Psoas muscle (tissue), 8 donors: ENCODE measurements around the gene KRTAP4-12. TPM values are rescaled to one million over a fixed set of nuclear protein-coding genes. Genes with fewer than 3 reads are reported as not detected.
"Not testable (repeated sequence)": the region's sequence is repeated elsewhere in the genome, so short reads cannot be mapped to it uniquely, and the experiment has no call there.

Experiments
- ATAC-seq, 4 donors: fragments of 200-7000 bp; cut with Tn5 transposase; one replicate each; pipeline ENCODE4 v1.9.1; 2020; ENCODE audit warnings: moderate library complexity in 3 of 4, mild to moderate bottlenecking in 2 of 4
- DNase-seq, 2 donors: peaks; one replicate each; pipeline ENCODE4 v3.0.0-alpha.2; 2020
- H3K27ac ChIP-seq: fragments of 200-600 bp; one replicate; pipeline ENCODE4 v1.8.0; 2022
- H3K27me3 ChIP-seq, 3 donors: fragments of 200-600 bp in 1 of 3; one replicate each; pipeline versions ENCODE4 v1.6.1 to v1.8.0; 2013 to 2022; ENCODE audit warnings: low read length in 2 of 3, mild to moderate bottlenecking in 2 of 3, moderate library complexity in 1 of 3; ENCODE audit not compliant: insufficient read depth in 3 of 3
- H3K36me3 ChIP-seq, 2 donors: fragments of 200-600 bp in 1 of 2; one replicate each; pipeline versions ENCODE4 v1.6.1 to v1.8.0; 2013 to 2022; ENCODE audit warnings: low read depth in 1 of 2, mild to moderate bottlenecking in 1 of 2, moderate library complexity in 1 of 2; ENCODE audit not compliant: insufficient read depth in 1 of 2
- H3K4me1 ChIP-seq: fragments of 200-600 bp; one replicate; pipeline ENCODE4 v1.8.0; 2022
- H3K4me3 ChIP-seq: fragments of 200-600 bp; one replicate; pipeline ENCODE4 v1.8.0; 2022; ENCODE audit warnings: mild to moderate bottlenecking
- H3K9me3 ChIP-seq: fragments of 200-600 bp; one replicate; pipeline ENCODE4 v1.8.0; 2022
- WGBS, 3 donors: extraction: QIAGEN DNeasy Blood & Tissue Kit; methylation state at CpG; one replicate each; pipeline versions ENCODE4 v1.1.6 to v1.1.7; 2013; 5-methylcytosine and 5-hydroxymethylcytosine counted together
- intact Hi-C, 2 donors: fragments of 100-400 bp; cut with DNase I; formaldehyde crosslinking; loops; one replicate each; pipeline versions ENCODE4 v1.11.0 to v1.14.2; 2022
- polyA plus RNA-seq, 3 donors: library from polyadenylated mRNA; stranded (reverse); fragments of 200-250 nt; gene quantifications; one replicate each; pipeline ENCODE4 v1.2.3, GENCODE V29; 2013
- total RNA-seq, 4 donors: library from RNA; stranded (reverse); fragmentation: NEBNext Ultra II Directional in 2 of 4; extraction: Animal tissue kit (Norgen Biotek cat#: 25700) in 2 of 4; gene quantifications; one replicate each; pipeline versions ENCODE4 v1.2.1 to v1.2.4, GENCODE V29; 2021 to 2023
- TF ChIP-seq, protein P1 (sequence below): fragments of 200-600 bp; IDR thresholded peaks from one replicate; pipeline ENCODE4 v1.8.0; 2022; ENCODE audit warnings: antibody characterized with exemption
- donor health status: healthy with polysubstance abuse.
- donor health status: DM: no; HTN: no; CAD: no; lungs with moderate emphysema.
- donor health status: Bipolar disorder and iron deficiency.
- donor health status: healthy.
- donor health status: DM: yes; HTN: yes; CAD: no.
- donor health status: DM: no; HTN: no; CAD: no.
- donor health status: DM: no; HTN: no; CAD: no.
- donor health status: DM: yes; HTN: yes; CAD: no.

Gene KRTAP4-12
- total and polyA plus RNA-seq, 7 donors: not detected

DNA sequence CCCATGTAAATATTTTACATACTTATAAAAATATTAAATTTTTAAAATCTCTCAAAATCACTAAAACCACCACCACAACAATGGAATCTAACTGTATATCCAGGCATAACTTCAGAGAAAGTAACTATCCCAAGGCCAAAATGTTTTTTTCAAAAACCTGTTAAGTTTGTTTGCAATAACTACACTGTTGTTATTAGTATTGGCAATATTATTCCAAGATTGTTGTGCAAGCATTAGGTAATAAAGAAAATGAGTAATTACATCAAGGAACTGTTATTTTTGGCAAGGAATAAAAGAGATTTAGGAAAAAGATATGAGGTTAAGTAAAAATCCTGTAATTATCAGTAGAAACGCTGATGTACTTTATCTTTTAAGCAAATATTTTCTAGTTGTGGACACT lies 3.4 kb upstream of the KRTAP4-12 start:
- WGBS, 3 donors: 79 to 83% (median 83%) methylated on average over 1 of the region's 1 CpG
- TF ChIP-seq, protein P1, sequence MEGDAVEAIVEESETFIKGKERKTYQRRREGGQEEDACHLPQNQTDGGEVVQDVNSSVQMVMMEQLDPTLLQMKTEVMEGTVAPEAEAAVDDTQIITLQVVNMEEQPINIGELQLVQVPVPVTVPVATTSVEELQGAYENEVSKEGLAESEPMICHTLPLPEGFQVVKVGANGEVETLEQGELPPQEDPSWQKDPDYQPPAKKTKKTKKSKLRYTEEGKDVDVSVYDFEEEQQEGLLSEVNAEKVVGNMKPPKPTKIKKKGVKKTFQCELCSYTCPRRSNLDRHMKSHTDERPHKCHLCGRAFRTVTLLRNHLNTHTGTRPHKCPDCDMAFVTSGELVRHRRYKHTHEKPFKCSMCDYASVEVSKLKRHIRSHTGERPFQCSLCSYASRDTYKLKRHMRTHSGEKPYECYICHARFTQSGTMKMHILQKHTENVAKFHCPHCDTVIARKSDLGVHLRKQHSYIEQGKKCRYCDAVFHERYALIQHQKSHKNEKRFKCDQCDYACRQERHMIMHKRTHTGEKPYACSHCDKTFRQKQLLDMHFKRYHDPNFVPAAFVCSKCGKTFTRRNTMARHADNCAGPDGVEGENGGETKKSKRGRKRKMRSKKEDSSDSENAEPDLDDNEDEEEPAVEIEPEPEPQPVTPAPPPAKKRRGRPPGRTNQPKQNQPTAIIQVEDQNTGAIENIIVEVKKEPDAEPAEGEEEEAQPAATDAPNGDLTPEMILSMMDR: no peak

DNA sequence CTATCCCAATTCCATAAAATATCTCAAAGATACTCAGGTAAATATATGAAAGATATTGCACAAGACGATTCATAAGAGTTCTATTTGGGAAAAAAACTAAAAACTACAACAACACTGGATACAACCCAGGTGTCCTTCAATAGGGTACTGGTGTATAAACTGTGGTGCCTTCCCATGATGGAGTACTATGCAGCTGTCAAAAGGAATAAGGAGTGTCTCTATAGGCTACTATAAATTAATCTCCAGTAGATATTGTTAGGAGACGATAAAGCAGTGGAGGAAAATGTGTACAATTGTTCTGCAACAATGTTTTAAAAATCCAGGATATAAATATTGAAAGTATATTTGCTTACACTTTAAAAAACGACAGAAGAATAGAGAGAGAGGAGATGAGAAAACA lies 2.4 kb upstream of the KRTAP4-12 start:
- 85 to 93% (median 88%) methylated on average over 3 of the region's 3 CpGs for WGBS, 3 donors
- ATAC-seq: no peak
- H3K36me3 ChIP-seq: no peaks in the 10 kb centered on the region
- no peak for DNase-seq
- intact Hi-C loops: no loop called here
- no peak overlapping the region for H3K4me3 ChIP-seq
- TF ChIP-seq, protein P1: no peak
- peaks cover 0 to 6% (median 2%) of the 10 kb centered on the region in 3 donors for H3K27me3 ChIP-seq
- H3K27ac ChIP-seq: no peak overlapping the region
- peaks cover 7% of the 10 kb centered on the region for H3K9me3 ChIP-seq
- no peaks in the 10 kb centered on the region for H3K4me1 ChIP-seq

More for the DNA sequence above, 3.4 kb upstream of the KRTAP4-12 start:
- Histone ChIP-seq H3K36me3 (no peaks in the 10 kb centered on the region), H3K4me3 (no peak overlapping the region), H3K4me1 (no peaks in the 10 kb centered on the region), H3K27me3 (peaks cover 0 to 6% (median 2%) of the 10 kb centered on the region in 3 donors), H3K27ac (no peak overlapping the region), H3K9me3 (peaks cover 7% of the 10 kb centered on the region)
- intact Hi-C loops: no loop called here
- DNase-seq: no peak
- no peak for ATAC-seq

DNA sequence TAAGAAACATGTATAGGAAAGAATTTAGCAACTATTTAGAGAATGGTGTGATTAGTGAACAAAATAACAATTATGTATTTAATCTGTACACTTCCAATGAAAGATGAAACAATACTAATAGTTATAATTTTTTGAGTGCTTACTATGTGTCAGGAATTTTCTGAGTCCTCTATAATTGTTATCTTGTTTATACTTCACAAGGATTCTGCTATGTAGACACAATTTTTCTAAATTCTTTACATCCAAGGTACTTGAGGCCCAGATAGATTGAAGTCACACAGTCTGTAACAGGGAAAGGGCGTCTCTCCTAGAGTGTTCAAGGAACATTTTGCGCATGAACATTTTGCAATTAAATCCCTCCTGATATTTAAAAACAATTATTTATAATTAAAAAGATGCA lies 1.1 kb upstream of the KRTAP4-12 start:
- ATAC-seq (no peak), DNase-seq (no peak)
- no peaks in the 10 kb centered on the region for H3K36me3 ChIP-seq
- 69 to 96% (median 94%) methylated on average over 2 of the region's 2 CpGs for WGBS, 3 donors
- H3K4me3 ChIP-seq: no peak overlapping the region
- no peak overlapping the region for H3K27ac ChIP-seq
- H3K9me3 ChIP-seq: peaks cover 7% of the 10 kb centered on the region
- peaks cover 0 to 6% (median 0%) of the 10 kb centered on the region in 3 donors for H3K27me3 ChIP-seq
- TF ChIP-seq, protein P1: no peak
- H3K4me1 ChIP-seq: no peaks in the 10 kb centered on the region
- intact Hi-C loops: no loop called here

DNA sequence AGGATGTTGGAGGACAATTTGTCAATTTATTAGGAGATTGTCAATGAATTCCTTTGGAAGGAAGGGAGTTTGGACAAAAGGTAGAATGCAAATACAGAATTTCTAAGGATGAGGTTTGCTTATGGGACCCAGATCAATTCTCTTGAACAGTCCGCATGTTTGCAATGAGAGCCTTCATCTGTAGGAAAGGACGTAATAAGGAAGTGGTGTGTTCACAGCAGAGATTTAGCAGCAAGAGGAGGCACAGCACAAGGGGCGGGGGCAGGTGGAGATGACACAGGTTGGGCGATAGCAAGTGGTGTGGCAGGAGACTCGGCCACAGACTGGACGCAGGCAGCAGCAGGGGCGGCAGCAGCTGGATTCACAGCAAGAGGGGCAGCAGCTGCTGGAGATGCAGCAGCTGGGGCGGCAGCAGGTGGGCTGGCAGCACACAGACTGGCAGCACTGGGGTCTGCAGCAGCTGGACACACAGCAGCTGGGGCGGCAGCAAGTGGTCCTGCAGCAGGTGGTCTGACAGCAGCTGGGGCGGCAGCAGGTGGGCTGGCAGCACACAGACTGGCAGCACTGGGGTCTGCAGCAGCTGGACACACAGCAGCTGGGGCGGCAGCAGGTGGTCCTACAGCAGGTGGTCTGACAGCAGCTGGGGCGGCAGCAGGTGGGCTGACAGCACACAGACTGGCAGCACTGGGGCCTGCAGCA lies 541 bp downstream of the KRTAP4-12 start:
- intact Hi-C loops, DNase-seq, H3K27me3 ChIP-seq, H3K36me3 ChIP-seq, ATAC-seq, H3K4me3 ChIP-seq, H3K4me1 ChIP-seq, H3K27ac ChIP-seq, H3K9me3 ChIP-seq: not testable (repeated sequence)
- 75 to 89% (median 88%) methylated on average over 10 to 12 of the region's 12 CpGs for WGBS, 3 donors

DNA sequence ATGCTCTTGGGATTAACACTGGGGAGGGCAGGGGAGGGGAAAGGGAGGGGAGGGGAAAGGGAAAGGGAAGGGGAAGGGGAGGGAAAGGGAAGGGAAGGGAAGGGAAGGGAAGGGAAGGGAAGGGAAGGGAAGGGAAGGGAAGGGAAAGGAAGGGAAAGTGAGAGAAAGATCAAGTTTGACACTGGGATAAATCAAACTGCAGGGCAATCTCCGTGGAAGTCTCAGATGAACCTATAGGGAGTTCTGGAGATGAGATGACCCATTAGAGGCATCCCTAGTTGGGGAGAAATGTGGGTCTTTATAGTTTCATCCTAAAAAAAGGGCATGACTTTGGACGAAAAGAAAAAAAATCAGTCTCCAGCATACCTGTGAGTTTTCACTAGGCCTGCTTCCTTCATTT lies 2.2 kb downstream of the KRTAP4-12 start:
- H3K9me3 ChIP-seq: no peaks in the 10 kb centered on the region
- H3K27me3 ChIP-seq: peaks cover 0 to 9% (median 0%) of the 10 kb centered on the region in 3 donors
- TF ChIP-seq, protein P1: no peak
- H3K4me1 ChIP-seq: no peaks in the 10 kb centered on the region
- DNase-seq (no peak), ATAC-seq (no peak)
- no peak overlapping the region for H3K4me3 ChIP-seq
- 78 to 92% (median 87%) methylated on average over 2 of the region's 2 CpGs for WGBS, 3 donors
- H3K27ac ChIP-seq: no peak overlapping the region
- intact Hi-C loops: no loop called here
- H3K36me3 ChIP-seq: no peaks in the 10 kb centered on the region

DNA sequence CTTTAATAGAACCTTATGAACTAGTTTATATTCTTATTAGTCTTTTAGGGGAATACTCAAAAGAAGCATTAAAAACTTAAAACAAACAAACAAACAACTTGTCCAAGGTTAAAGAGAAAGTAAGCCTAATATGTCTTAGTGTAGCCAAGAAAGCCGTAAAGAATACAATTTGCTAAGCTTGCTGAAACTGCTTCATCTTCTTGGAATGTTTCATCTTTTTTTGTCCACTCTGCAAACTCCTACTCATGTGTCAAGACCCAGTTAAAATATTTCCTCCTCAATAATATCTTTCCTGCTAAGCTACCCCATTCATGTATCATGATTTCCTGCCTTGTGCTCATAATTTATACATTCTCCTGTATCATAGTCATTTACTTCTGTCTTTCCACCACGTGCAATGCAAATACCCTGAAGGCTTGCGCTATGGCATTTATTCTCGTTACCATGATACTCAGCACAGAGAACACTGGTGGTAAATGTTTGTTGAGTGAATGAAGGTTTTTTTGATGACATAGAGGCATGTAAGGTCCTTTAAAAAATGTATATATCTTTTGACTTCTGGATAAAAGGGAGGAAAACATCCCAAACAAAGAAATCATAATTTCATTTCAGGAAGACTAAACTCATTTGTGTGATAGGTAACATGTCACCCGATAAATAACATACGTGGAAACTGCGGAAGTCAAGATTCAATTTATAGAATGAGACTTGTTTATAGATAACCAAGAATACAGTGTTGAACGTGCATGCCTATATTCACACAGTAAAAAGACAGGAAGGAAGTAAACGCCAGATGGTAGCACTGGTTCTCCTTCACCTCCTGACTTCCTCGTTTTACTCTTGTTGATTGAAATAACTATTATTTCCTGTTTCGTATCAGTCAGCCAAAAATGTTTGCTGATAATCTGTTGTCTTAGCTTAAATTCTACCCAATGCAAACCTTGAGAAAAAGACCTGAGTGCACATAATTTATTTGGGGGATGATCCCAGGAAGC lies 4.0 kb downstream of the KRTAP4-12 start:
- H3K36me3 ChIP-seq, H3K4me1 ChIP-seq, intact Hi-C loops, H3K4me3 ChIP-seq, H3K9me3 ChIP-seq, ATAC-seq, DNase-seq, H3K27ac ChIP-seq: not testable (repeated sequence)
- H3K27me3 ChIP-seq: peaks cover 0 to 14% (median 0%) of the 10 kb centered on the region in 3 donors
- WGBS, 3 donors: 50 to 67% (median 61%) methylated on average over 11 of the region's 11 CpGs
